Vagina (tissue), 2 donors: ENCODE data around the gene BBS7.

ENCODE experiments used
- POLR2A ChIP-seq, 2 donors: fragments of 450-650 bp; IDR thresholded peaks; one replicate each; pipeline ENCODE4 v1.6.1; 2017; ENCODE audit warnings: antibody characterized with exemption in 2 of 2, mild to moderate bottlenecking in 2 of 2, moderate library complexity in 2 of 2
- POLR2AphosphoS5 ChIP-seq, 2 donors: sonication (generic); formaldehyde crosslinking; IDR thresholded peaks; one replicate each; pipeline ENCODE4 v1.9.0; 2017; ENCODE audit warnings: antibody characterized with exemption in 2 of 2, mild to moderate bottlenecking in 2 of 2, low read depth in 1 of 2; ENCODE audit not compliant: insufficient read depth in 1 of 2
- TF ChIP-seq, protein P1 (sequence below), 3 experiments: fragments of 450-650 bp in 2 of 3; fragments of 200-600 bp in 1 of 3; sonication (generic) in 1 of 3; IDR thresholded peaks; one replicate each; pipeline ENCODE4 v1.5.1; 2017 to 2019; ENCODE audit warnings: antibody characterized with exemption in 3 of 3, mild to moderate bottlenecking in 2 of 3, moderate library complexity in 2 of 3

DNA sequence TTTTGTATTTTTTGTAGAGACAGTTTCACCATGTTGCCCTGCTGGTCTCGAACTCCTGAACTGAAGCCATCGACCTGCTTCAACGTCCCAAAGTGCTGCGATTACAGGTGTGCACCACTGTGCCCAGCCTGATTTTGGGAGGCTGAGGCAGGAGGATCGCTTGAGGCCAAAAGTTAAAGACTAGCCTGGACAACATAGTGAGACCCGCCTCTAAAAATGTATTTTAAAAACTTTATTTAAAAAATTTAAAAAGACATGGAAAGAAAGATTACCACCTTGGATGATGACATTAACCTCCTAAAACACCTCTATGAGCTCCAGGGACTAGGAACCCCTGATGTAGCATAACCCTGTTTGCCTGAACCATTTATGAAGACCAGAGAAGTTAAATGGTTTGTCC is 5.8 kb upstream of the BBS7 start:
- TF ChIP-seq, protein P1, sequence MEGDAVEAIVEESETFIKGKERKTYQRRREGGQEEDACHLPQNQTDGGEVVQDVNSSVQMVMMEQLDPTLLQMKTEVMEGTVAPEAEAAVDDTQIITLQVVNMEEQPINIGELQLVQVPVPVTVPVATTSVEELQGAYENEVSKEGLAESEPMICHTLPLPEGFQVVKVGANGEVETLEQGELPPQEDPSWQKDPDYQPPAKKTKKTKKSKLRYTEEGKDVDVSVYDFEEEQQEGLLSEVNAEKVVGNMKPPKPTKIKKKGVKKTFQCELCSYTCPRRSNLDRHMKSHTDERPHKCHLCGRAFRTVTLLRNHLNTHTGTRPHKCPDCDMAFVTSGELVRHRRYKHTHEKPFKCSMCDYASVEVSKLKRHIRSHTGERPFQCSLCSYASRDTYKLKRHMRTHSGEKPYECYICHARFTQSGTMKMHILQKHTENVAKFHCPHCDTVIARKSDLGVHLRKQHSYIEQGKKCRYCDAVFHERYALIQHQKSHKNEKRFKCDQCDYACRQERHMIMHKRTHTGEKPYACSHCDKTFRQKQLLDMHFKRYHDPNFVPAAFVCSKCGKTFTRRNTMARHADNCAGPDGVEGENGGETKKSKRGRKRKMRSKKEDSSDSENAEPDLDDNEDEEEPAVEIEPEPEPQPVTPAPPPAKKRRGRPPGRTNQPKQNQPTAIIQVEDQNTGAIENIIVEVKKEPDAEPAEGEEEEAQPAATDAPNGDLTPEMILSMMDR (IDR thresholded peaks at IDR 0.05): no peak
- TF ChIP-seq POLR2A (IDR thresholded peaks at IDR 0.05): no peak
- no peak for TF ChIP-seq POLR2AphosphoS5 (IDR thresholded peaks at IDR 0.05; ENCODE audit: insufficient read depth in 1 of 2, low read depth in 1 of 2)
